GM19193 (cell line): ENCODE results near the gene CHRNA3.

Experiments used
- POLR2A ChIP-seq: IDR thresholded peaks from 4 replicates; pipeline ENCODE4 v1.6.1; 2011; ENCODE audit not compliant: insufficient read depth, insufficient read length; ENCODE audit errors: extremely low read depth

Gene CHRNA3

GRCh38 chr15:78620527-78621421 is at the start of gene CHRNA3:
TSS of gene CHRNA3 (minus strand) at chr15:78620996. CDS start at chr15:78620794, 202 bp downstream.
- no peak for TF ChIP-seq POLR2A

- TF ChIP-seq POLR2A, result no peak
These were observed 48.2 kb upstream of the CHRNA3 start for GRCh38 chr15:78668987-78669386.

- TF ChIP-seq POLR2A, result no peak
These were observed 46.9 kb upstream of the CHRNA3 start for GRCh38 chr15:78667578-78668236.

- no peak for TF ChIP-seq POLR2A
These were observed 45.2 kb upstream of the CHRNA3 start for GRCh38 chr15:78666010-78666409.

- no peak for TF ChIP-seq POLR2A
These were observed 42.9 kb upstream of the CHRNA3 start for GRCh38 chr15:78663703-78664102.

- TF ChIP-seq POLR2A, result no peak
These were observed 41.2 kb upstream of the CHRNA3 start for GRCh38 chr15:78662028-78662427.

- TF ChIP-seq POLR2A, result no peak
These were observed 40.2 kb upstream of the CHRNA3 start for GRCh38 chr15:78661001-78661400.

GRCh38 chr15:78660584-78660983 is 39.8 kb upstream of the CHRNA3 start:
- TF ChIP-seq POLR2A, result no peak

GRCh38 chr15:78658823-78659222 is 38.0 kb upstream of the CHRNA3 start:
- no peak for TF ChIP-seq POLR2A

- no peak for TF ChIP-seq POLR2A
These were observed 33.5 kb upstream of the CHRNA3 start for GRCh38 chr15:78654272-78654671.

GRCh38 chr15:78651930-78652615 is 31.3 kb upstream of the CHRNA3 start:
- TF ChIP-seq POLR2A, result no peak

GRCh38 chr15:78651007-78651406 is 30.2 kb upstream of the CHRNA3 start:
- no peak for TF ChIP-seq POLR2A

GRCh38 chr15:78650022-78650421 is 29.2 kb upstream of the CHRNA3 start:
- TF ChIP-seq POLR2A, result no peak

- TF ChIP-seq POLR2A, result no peak
These were observed 24.2 kb upstream of the CHRNA3 start for GRCh38 chr15:78645009-78645408.

- TF ChIP-seq POLR2A, result no peak
These were observed 21.5 kb upstream of the CHRNA3 start for GRCh38 chr15:78642331-78642730.

GRCh38 chr15:78641749-78642275 is 21.0 kb upstream of the CHRNA3 start:
- TF ChIP-seq POLR2A, result no peak

GRCh38 chr15:78641102-78641748 is 20.4 kb upstream of the CHRNA3 start, which contains the start of gene CHRNB4:
TSS of gene CHRNB4 (minus strand) at chr15:78641210. CDS start at chr15:78641133, 77 bp downstream.
- no peak for TF ChIP-seq POLR2A
